HG02970 (cell line): Measurements from ENCODE around the gene DGKI.
"Not testable (repeated sequence)": the region's sequence is repeated elsewhere in the genome, so short reads cannot be mapped to it uniquely, and the experiment has no call there.

Source experiments
- ATAC-seq: cut with Tn5 transposase; IDR thresholded peaks from one replicate; pipeline ENCODE4 v1.9.1; 2021; ENCODE audit warnings: mild to moderate bottlenecking, moderate library complexity, moderate number of reproducible peaks; ENCODE audit not compliant: unreplicated experiment, low FRiP score

The DGKI gene

GRCh38 chr7:137747359-137748031 is 99.3 kb downstream of the DGKI start:
- ATAC-seq, result no peak

GRCh38 chr7:137743021-137743420 is 103.8 kb downstream of the DGKI start:
- no peak for ATAC-seq

- no peak for ATAC-seq
Observed at GRCh38 chr7:137742051-137742450, 104.7 kb downstream of the DGKI start.

GRCh38 chr7:137741443-137741842 is 105.3 kb downstream of the DGKI start:
- ATAC-seq, result no peak

GRCh38 chr7:137734221-137734620 is 112.6 kb downstream of the DGKI start:
- no peak for ATAC-seq

GRCh38 chr7:137732168-137732567 is 114.6 kb downstream of the DGKI start:
- no peak for ATAC-seq

- no peak for ATAC-seq
Observed at GRCh38 chr7:137731436-137731835, 115.3 kb downstream of the DGKI start.

GRCh38 chr7:137728426-137728825 is 118.3 kb downstream of the DGKI start:
- no peak for ATAC-seq

- ATAC-seq, result no peak
Observed at GRCh38 chr7:137727413-137727812, 119.4 kb downstream of the DGKI start.

- ATAC-seq, result no peak
Observed at GRCh38 chr7:137718355-137718754, 128.4 kb downstream of the DGKI start.

- ATAC-seq, result no peak
Observed at GRCh38 chr7:137717811-137718271, 128.9 kb downstream of the DGKI start.

GRCh38 chr7:137717045-137717444 is 129.7 kb downstream of the DGKI start:
- ATAC-seq, result no peak

- no peak for ATAC-seq
Observed at GRCh38 chr7:137716061-137716460, 130.7 kb downstream of the DGKI start.

GRCh38 chr7:137715533-137715932 is 131.2 kb downstream of the DGKI start:
- ATAC-seq, result no peak

GRCh38 chr7:137715121-137715520 is 131.7 kb downstream of the DGKI start:
- ATAC-seq, result no peak

GRCh38 chr7:137706330-137706729 is 140.4 kb downstream of the DGKI start:
- ATAC-seq, result not testable (repeated sequence)

GRCh38 chr7:137704723-137705122 is 142.1 kb downstream of the DGKI start:
- ATAC-seq, result no peak

- ATAC-seq, result no peak
Observed at GRCh38 chr7:137703291-137704010, 143.3 kb downstream of the DGKI start.

- ATAC-seq, result no peak
Observed at GRCh38 chr7:137696988-137697387, 149.8 kb downstream of the DGKI start.

GRCh38 chr7:137696376-137696775 is 150.4 kb downstream of the DGKI start:
- ATAC-seq, result no peak

- ATAC-seq, result no peak
Observed at GRCh38 chr7:137695942-137696341, 150.8 kb downstream of the DGKI start.

- ATAC-seq, result no peak
Observed at GRCh38 chr7:137695494-137695893, 151.3 kb downstream of the DGKI start.
